Neural cell (in vitro differentiated cells): ENCODE measurements around the gene SRSF1.

Source experiments
- EP300 ChIP-seq: fragments of 450-650 bp; conservative IDR thresholded peaks from 2 replicates; pipeline ENCODE4 v1.6.1; 2014; ENCODE audit warnings: antibody characterized with exemption, mild to moderate bottlenecking, moderate library complexity; ENCODE audit not compliant: poor library complexity, severe bottlenecking
- EZH2 ChIP-seq: fragments of 200-600, 300-800 bp; shearing (Covaris generic), sonication (generic); IDR thresholded peaks from 2 replicates; pipeline ENCODE4 v1.6.1; 2014; ENCODE audit warnings: antibody characterized with exemption, low read length, borderline replicate concordance, mild to moderate bottlenecking; ENCODE audit not compliant: insufficient read depth, poor library complexity, severe bottlenecking
- MXI1 ChIP-seq: fragments of 450-650 bp; conservative IDR thresholded peaks from 2 replicates; pipeline ENCODE4 v1.6.1; 2014; ENCODE audit warnings: antibody characterized with exemption, mild to moderate bottlenecking; ENCODE audit not compliant: poor library complexity, severe bottlenecking
- POLR2AphosphoS5 ChIP-seq: IDR thresholded peaks from 2 replicates; pipeline ENCODE4 v1.6.1; 2012
- RAD21 ChIP-seq: fragments of 450-650 bp; conservative IDR thresholded peaks from 2 replicates; pipeline ENCODE4 v1.6.1; 2014; ENCODE audit warnings: antibody characterized with exemption, mild to moderate bottlenecking, moderate library complexity
- TAF1 ChIP-seq: IDR thresholded peaks from 2 replicates; pipeline ENCODE4 v1.6.1; 2012; ENCODE audit warnings: low read depth
- TF ChIP-seq, protein P1 (sequence below): fragments of 450-650 bp; IDR thresholded peaks from 2 replicates; pipeline ENCODE4 v1.5.1; 2014; ENCODE audit warnings: antibody characterized with exemption, mild to moderate bottlenecking, moderate library complexity; ENCODE audit not compliant: poor library complexity, severe bottlenecking
- TF ChIP-seq, protein P2 (sequence below): IDR thresholded peaks from 2 replicates; pipeline ENCODE4 v1.6.1; 2012; ENCODE audit warnings: borderline replicate concordance

DNA sequence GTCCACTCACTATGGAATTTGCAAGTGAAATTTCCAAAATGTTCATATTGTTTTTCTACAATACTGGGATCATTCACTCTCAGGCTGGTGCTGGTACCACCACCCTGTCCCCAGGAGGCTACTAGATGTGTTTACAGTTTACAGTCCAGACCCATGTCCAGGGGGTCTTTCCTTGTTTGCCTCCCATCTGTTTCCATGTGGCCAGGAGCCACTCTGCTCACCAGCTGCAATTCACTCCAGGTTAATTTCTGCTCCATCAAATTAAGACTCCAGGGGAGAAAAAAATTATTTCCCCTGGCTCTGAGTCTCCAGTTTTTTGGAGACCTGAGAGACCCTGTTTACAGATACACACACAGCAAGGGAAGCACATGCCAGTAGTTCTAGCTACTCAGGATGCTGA lies 12.5 kb upstream of the SRSF1 start:
- TF ChIP-seq MXI1: no peak
- TF ChIP-seq TAF1: no peak
- TF ChIP-seq, protein P1, sequence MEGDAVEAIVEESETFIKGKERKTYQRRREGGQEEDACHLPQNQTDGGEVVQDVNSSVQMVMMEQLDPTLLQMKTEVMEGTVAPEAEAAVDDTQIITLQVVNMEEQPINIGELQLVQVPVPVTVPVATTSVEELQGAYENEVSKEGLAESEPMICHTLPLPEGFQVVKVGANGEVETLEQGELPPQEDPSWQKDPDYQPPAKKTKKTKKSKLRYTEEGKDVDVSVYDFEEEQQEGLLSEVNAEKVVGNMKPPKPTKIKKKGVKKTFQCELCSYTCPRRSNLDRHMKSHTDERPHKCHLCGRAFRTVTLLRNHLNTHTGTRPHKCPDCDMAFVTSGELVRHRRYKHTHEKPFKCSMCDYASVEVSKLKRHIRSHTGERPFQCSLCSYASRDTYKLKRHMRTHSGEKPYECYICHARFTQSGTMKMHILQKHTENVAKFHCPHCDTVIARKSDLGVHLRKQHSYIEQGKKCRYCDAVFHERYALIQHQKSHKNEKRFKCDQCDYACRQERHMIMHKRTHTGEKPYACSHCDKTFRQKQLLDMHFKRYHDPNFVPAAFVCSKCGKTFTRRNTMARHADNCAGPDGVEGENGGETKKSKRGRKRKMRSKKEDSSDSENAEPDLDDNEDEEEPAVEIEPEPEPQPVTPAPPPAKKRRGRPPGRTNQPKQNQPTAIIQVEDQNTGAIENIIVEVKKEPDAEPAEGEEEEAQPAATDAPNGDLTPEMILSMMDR: no peak
- TF ChIP-seq EZH2: no peak
- TF ChIP-seq, protein P2, sequence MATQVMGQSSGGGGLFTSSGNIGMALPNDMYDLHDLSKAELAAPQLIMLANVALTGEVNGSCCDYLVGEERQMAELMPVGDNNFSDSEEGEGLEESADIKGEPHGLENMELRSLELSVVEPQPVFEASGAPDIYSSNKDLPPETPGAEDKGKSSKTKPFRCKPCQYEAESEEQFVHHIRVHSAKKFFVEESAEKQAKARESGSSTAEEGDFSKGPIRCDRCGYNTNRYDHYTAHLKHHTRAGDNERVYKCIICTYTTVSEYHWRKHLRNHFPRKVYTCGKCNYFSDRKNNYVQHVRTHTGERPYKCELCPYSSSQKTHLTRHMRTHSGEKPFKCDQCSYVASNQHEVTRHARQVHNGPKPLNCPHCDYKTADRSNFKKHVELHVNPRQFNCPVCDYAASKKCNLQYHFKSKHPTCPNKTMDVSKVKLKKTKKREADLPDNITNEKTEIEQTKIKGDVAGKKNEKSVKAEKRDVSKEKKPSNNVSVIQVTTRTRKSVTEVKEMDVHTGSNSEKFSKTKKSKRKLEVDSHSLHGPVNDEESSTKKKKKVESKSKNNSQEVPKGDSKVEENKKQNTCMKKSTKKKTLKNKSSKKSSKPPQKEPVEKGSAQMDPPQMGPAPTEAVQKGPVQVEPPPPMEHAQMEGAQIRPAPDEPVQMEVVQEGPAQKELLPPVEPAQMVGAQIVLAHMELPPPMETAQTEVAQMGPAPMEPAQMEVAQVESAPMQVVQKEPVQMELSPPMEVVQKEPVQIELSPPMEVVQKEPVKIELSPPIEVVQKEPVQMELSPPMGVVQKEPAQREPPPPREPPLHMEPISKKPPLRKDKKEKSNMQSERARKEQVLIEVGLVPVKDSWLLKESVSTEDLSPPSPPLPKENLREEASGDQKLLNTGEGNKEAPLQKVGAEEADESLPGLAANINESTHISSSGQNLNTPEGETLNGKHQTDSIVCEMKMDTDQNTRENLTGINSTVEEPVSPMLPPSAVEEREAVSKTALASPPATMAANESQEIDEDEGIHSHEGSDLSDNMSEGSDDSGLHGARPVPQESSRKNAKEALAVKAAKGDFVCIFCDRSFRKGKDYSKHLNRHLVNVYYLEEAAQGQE: no peak
- no peak for TF ChIP-seq POLR2AphosphoS5
- TF ChIP-seq RAD21: no peak
- no peak for TF ChIP-seq EP300
